Activated CD4-positive, alpha-beta T cell treated with anti-CD3 and anti-CD28 coated beads for 4 hours (primary cell): ENCODE results near the gene MT1G.
"Not testable (repeated sequence)": the region's sequence is repeated elsewhere in the genome, so short reads cannot be mapped to it uniquely, and the experiment has no call there.

Experiments used
- DNase-seq, 2 donors: peaks; one replicate each; pipeline ENCODE4 v3.0.0-alpha.2; 2020

The MT1G gene

GRCh38 chr16:56667581-56668571 is at the start of gene MT1G:
Gene MT1G (minus strand): TSS chr16:56668065. CDS start chr16:56667993, 72 bp downstream.
- DNase-seq = no peak

GRCh38 chr16:56717532-56717931 is 49.7 kb upstream of the MT1G start:
- not testable (repeated sequence) for DNase-seq

- no peak for DNase-seq
Observed at GRCh38 chr16:56716761-56717160, 48.9 kb upstream of the MT1G start.

- no peak for DNase-seq
Observed at GRCh38 chr16:56715126-56715525, 47.3 kb upstream of the MT1G start.

- no peak for DNase-seq
Observed at GRCh38 chr16:56713794-56714193, 45.9 kb upstream of the MT1G start.

GRCh38 chr16:56711862-56712261 is 44.0 kb upstream of the MT1G start:
- no peak for DNase-seq

- DNase-seq = no peak
Observed at GRCh38 chr16:56710181-56710737, 42.4 kb upstream of the MT1G start.

- DNase-seq = no peak
Observed at GRCh38 chr16:56709443-56710040, 41.7 kb upstream of the MT1G start.

- no peak for DNase-seq
Observed at GRCh38 chr16:56708525-56709442, 40.9 kb upstream of the MT1G start.

GRCh38 chr16:56702836-56703235 is 35.0 kb upstream of the MT1G start:
- no peak for DNase-seq

- no peak for DNase-seq
Observed at GRCh38 chr16:56701534-56701933, 33.7 kb upstream of the MT1G start.

GRCh38 chr16:56700631-56701030 is 32.8 kb upstream of the MT1G start:
- DNase-seq = no peak

- no peak for DNase-seq
Observed at GRCh38 chr16:56700195-56700594, 32.3 kb upstream of the MT1G start.

GRCh38 chr16:56697456-56698155 is 29.7 kb upstream of the MT1G start:
- no peak for DNase-seq

GRCh38 chr16:56695246-56695645 is 27.4 kb upstream of the MT1G start:
- DNase-seq = no peak

- no peak for DNase-seq
Observed at GRCh38 chr16:56691885-56692284, 24.0 kb upstream of the MT1G start.

GRCh38 chr16:56690420-56691122 is 22.7 kb upstream of the MT1G start:
- no peak for DNase-seq

- DNase-seq = no peak
Observed at GRCh38 chr16:56689171-56689570, 21.3 kb upstream of the MT1G start.

- DNase-seq = no peak
Observed at GRCh38 chr16:56688762-56689161, 20.9 kb upstream of the MT1G start.

- no peak for DNase-seq
Observed at GRCh38 chr16:56686758-56687157, 18.9 kb upstream of the MT1G start.

- DNase-seq = no peak
Observed at GRCh38 chr16:56684926-56685590, 17.2 kb upstream of the MT1G start.
